ENCODE results near the gene DVL1. TPM values are rescaled to one million over a fixed set of nuclear protein-coding genes. Genes with fewer than 3 reads are reported as not detected.
"Not testable (repeated sequence)": the region's sequence is repeated elsewhere in the genome, so short reads cannot be mapped to it uniquely, and the experiment has no call there.

Gene DVL1
- total RNA-seq, 8 experiments from 2014 or later = 47.8 to 81.4 (median 56.8) TPM

GRCh38 chr1:1370771-1371300, 21.6 kb upstream of the DVL1 start:
- H3K4me1 ChIP-seq (replicated peaks in 1 of 2) = peaks cover 19 to 23% of the 10 kb centered on the region in 2 donors
- no peak for ATAC-seq (replicated peaks in 6 of 8)
- no peak overlapping the region for H3K27ac ChIP-seq
- WGBS, 10 experiments = 100% methylated on average over 6 of the region's 16 CpGs; no CpG with 5 or more reads in 9 of the 10 experiments
- in situ Hi-C loops (cut with MboI; ENCODE audit: low pct_unique_long_range_greater_than_20kb in 2 of 9, low sequenced_read_pairs in 9 of 9, unreplicated experiment in 9 of 9) = no loop called here
- H3K4me3 ChIP-seq = no peak overlapping the region

DNA sequence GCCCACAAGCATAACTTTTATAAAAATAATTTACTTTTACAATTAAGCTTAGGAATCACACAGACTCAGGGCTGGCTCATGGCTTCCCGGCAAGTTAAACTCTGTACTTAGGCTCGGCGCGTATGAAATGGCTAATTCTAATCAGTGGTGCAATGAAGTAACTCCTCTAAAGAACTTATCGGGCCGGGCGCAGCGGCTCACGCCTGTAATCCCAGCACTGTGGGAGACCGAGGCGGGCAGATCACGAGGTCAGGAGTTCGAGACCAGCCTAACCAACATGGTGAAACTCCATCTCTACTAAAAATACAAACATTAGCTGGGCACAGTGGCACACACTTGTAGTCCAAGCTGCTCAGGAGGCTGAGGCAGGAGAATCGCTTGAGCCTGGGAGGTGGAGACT, 20.9 kb upstream of the DVL1 start:
- H3K27ac ChIP-seq; H3K4me3 ChIP-seq; in situ Hi-C loops (cut with MboI; ENCODE audit: low pct_unique_long_range_greater_than_20kb in 2 of 9, low sequenced_read_pairs in 9 of 9, unreplicated experiment in 9 of 9); ATAC-seq (replicated peaks in 6 of 8): not testable (repeated sequence)
- peaks cover 19 to 21% of the 10 kb centered on the region in 2 donors for H3K4me1 ChIP-seq (replicated peaks in 1 of 2)
- 93 to 100% (median 95%) methylated on average over 1 to 14 of the region's 14 CpGs; no CpG with 5 or more reads in 4 of the 10 experiments for WGBS, 10 experiments

DNA sequence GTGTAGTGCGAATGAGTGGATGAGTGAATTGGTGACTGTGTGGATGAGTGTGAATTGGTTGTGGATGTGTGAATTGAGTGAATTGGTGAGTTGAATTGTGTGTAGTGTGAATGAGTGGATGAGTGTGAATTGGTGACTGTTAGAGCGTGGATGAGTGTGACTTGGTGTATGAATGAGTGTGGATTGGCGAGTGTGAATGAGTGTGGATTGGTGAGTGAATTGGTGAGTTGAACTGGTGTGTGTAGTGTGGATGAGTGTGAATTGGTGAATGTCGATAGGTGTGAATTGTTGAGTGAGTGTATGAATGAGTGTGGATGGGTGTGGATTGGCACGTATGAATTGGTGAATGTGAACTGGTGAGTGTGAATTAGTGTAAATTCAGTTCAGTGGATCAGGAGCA, 18.1 kb upstream of the DVL1 start:
- H3K27ac ChIP-seq = no peak overlapping the region
- peaks cover 7% of the 10 kb centered on the region in 2 donors for H3K4me1 ChIP-seq (replicated peaks in 1 of 2)
- 80 to 100% (median 96%) methylated on average over 1 to 5 of the region's 5 CpGs for WGBS, 10 experiments
- no peak for ATAC-seq (replicated peaks in 6 of 8)
- no peak overlapping the region for H3K4me3 ChIP-seq
- in situ Hi-C loops (cut with MboI; ENCODE audit: low pct_unique_long_range_greater_than_20kb in 2 of 9, low sequenced_read_pairs in 9 of 9, unreplicated experiment in 9 of 9) = no loop called here

- WGBS, 10 experiments = 85 to 100% (median 93%) methylated on average over 1 to 3 of the region's 3 CpGs
- Histone ChIP-seq H3K4me1 (replicated peaks in 1 of 2) (peaks cover 7% of the 10 kb centered on the region in 2 donors), H3K4me3 (no peak overlapping the region), H3K27ac (no peak overlapping the region)
- no peak for ATAC-seq (replicated peaks in 6 of 8)
- in situ Hi-C loops (cut with MboI; ENCODE audit: low pct_unique_long_range_greater_than_20kb in 2 of 9, low sequenced_read_pairs in 9 of 9, unreplicated experiment in 9 of 9) = no loop called here
Observed at GRCh38 chr1:1366699-1367066, 17.5 kb upstream of the DVL1 start.

DNA sequence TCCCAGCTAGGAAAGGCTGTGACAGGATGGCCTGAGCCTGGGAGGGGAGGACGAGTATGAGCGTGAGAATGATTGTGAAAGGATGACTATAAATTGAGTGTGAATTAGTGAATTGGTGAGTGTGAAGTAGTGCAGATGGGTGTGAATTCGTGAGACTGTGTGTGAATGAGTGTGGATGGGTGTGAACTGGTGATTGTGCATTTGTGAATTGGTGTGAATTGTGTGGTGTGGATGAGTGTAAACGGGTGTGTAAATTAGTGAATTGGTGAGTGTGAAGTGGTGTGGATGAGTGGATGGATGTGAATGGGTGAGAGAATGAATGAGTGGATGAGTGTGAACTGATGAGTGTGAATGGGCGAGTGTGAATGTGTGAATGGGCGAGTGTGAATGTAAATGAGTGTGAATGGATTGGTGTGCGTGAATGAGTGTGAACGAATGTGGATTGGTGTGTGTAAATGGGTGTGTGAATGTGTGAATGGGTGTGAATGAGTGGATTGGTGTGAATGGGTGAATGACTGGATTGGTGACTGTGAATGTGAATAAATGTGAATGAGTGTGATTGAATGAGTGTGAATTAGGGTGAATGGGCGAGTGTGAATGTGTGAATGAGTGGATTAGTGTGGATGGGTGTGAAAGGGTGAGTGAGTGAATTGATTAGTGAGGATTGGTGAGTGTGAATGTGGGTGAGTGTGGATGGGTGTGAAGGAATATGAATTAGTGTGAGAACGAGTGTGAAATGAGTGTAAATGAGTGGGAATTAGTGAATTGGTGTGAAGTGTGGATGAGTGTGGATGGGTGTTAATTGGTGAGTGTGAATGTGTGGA, 16.9 kb upstream of the DVL1 start:
- 52 to 78% (median 76%) methylated on average over 6 to 10 of the region's 10 CpGs for WGBS, 10 experiments
- H3K4me3 ChIP-seq = no peak overlapping the region
- in situ Hi-C loops (cut with MboI; ENCODE audit: low pct_unique_long_range_greater_than_20kb in 2 of 9, low sequenced_read_pairs in 9 of 9, unreplicated experiment in 9 of 9) = no loop called here
- H3K4me1 ChIP-seq (replicated peaks in 1 of 2) = peaks cover 7% of the 10 kb centered on the region in 2 donors
- H3K27ac ChIP-seq = no peak overlapping the region
- no peak for ATAC-seq (replicated peaks in 6 of 8)

DNA sequence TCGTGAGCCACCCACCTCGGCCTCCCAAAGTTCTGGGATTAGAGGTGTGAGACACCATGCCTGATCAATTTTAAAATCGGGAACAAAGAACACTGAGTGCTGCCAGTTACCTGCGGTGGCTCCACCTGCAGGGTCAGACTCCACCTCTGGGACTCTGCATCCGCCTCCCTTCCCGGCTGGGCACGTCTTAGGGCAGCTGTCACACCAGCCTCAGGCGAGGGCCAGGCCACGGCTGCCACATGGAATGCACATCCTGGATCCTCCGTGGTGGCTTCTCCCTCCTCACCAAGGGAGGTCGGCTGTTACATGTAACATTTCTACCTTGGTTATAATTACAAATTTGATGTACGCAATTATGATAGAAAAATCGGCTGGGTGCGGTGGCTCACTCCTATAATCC, 15.0 kb upstream of the DVL1 start:
- no peak overlapping the region for H3K4me3 ChIP-seq
- 65 to 98% (median 87%) methylated on average over 2 to 14 of the region's 14 CpGs; no CpG with 5 or more reads in 4 of the 10 experiments for WGBS, 10 experiments
- H3K27ac ChIP-seq = no peak overlapping the region
- ATAC-seq (replicated peaks in 6 of 8) = no peak
- H3K4me1 ChIP-seq (replicated peaks in 1 of 2) = peaks cover 23% of the 10 kb centered on the region in 2 donors
- in situ Hi-C loops (cut with MboI; ENCODE audit: low pct_unique_long_range_greater_than_20kb in 2 of 9, low sequenced_read_pairs in 9 of 9, unreplicated experiment in 9 of 9) = no loop called here

DNA sequence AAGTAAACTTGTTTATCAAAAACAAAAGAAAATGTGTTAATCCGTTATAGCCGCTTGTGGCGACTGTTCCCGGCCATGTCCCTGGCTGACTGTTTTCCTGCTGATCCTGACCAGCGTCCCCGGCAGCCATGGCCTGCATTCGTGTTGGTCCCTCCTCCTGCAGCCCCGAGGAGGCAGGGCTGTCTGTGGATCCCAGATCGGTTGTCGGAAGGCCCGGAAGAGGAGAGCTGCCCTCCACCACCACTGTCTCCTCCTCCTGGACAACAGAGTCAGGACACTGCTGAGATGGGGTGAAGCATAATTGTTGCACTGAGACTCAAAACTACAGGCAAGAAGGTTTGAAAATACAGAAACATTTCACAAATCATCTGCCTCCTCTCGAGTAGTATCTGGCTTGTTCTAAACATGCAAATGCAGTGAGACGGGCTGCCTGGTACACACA, 12.8 kb upstream of the DVL1 start:
- 0 to 40% (median 30%) methylated on average over 1 to 12 of the region's 13 CpGs; no CpG with 5 or more reads in 4 of the 10 experiments for WGBS, 10 experiments
- ATAC-seq (replicated peaks in 6 of 8) = peak in 5 of 8 experiments; percentile 2 to 49 (median 10)
- no peak overlapping the region for H3K27ac ChIP-seq
- in situ Hi-C loops (cut with MboI; ENCODE audit: low pct_unique_long_range_greater_than_20kb in 2 of 9, low sequenced_read_pairs in 9 of 9, unreplicated experiment in 9 of 9) = no loop called here
- no peak overlapping the region for H3K4me3 ChIP-seq
- H3K4me1 ChIP-seq (replicated peaks in 1 of 2) = peaks cover 43 to 46% of the 10 kb centered on the region in 2 donors

DNA sequence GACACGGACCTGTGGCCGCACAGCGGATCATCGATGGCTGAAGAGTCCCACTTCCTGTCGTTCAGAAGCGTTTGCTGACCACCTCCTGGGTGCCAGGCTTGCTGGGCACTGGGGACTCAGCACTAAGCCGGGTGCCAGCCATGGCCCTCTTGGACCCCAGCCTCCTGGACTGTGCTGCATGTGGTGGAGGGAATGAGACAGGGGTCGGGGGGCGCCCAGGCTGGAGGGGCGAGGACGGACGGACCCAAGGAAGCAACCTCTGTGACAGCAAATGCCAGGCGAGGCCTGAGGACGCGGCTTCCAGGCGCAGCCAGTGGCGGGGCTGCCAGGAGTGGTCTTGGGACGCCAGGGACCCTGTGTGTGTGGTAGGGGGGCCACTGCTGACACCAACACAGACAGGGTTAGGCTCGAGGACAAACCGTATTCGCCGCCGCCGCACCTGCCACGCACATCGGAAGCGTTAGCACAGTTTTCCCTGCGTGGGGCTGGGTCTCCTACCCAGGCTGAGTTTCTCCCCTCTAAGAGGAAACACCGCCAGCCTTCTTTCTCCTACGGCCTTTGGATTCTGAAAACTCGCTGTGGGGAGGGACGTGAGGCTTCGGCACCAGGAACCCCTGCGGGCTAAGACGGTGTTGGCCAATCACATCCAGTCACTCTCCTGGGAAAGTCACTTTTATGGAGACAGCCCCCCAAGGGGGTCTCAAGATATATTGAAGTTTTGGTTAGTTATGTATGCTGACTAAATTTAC, 12.2 kb upstream of the DVL1 start:
- WGBS, 10 experiments = 0 to 92% (median 68%) methylated on average over 1 to 17 of the region's 35 CpGs; no CpG with 5 or more reads in 3 of the 10 experiments
- in situ Hi-C loops (cut with MboI; ENCODE audit: low pct_unique_long_range_greater_than_20kb in 2 of 9, low sequenced_read_pairs in 9 of 9, unreplicated experiment in 9 of 9) = no loop called here

DNA sequence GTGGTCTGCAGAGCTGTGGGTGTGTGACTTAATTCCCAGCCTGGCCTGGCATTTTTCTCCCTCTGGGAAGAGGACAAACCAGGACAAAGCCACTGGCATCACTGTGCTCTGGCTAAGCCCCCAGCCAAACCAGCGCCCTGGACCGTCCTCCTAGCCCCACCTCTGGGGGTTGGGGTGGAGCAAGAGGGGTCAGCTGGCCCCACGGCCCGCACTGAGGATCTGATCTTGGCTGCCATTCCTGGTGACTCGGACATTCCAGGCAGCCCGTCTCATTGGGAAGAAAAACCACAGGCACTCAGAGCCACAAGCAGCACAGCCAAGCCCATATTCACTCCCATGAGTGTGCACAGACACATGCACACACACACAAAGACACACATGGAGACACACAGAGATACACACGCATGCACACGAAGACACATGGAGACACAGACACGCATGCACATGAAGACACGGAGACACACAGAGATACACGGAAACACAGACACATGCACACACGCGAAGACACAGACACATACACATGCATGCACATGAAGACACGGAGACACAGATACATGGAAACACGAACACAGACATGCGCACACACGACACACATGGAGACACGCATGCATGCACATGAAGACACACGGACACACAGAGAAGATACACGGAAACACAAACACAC, 11.4 kb upstream of the DVL1 start:
- peaks cover 49 to 50% of the 10 kb centered on the region in 2 donors for H3K4me1 ChIP-seq (replicated peaks in 1 of 2)
- ATAC-seq (replicated peaks in 6 of 8) = peak in 4 of 8 experiments; percentile 9 to 17 (median 14)
- in situ Hi-C loops (cut with MboI; ENCODE audit: low pct_unique_long_range_greater_than_20kb in 2 of 9, low sequenced_read_pairs in 9 of 9, unreplicated experiment in 9 of 9) = no loop called here
- H3K4me3 ChIP-seq = no peak overlapping the region
- H3K27ac ChIP-seq = peak overlapping the region; percentile 13 to 76
- 10 to 100% (median 76%) methylated on average over 2 to 18 of the region's 20 CpGs; no CpG with 5 or more reads in 3 of the 10 experiments for WGBS, 10 experiments

More for the DNA sequence above, 12.2 kb upstream of the DVL1 start:
- Histone ChIP-seq H3K4me3 (no peak overlapping the region), H3K27ac (no peak overlapping the region), H3K4me1 (replicated peaks in 1 of 2) (peaks cover 49 to 50% of the 10 kb centered on the region in 2 donors)
- no peak for ATAC-seq (replicated peaks in 6 of 8)

GRCh38 chr1:1359664-1360468, 10.6 kb upstream of the DVL1 start:
- Histone ChIP-seq H3K27ac (peak overlapping the region; percentile 1 to 76), H3K4me3 (no peak overlapping the region), H3K4me1 (replicated peaks in 1 of 2) (peaks cover 49 to 55% of the 10 kb centered on the region in 2 donors)
- 0 to 96% (median 47%) methylated on average over 3 to 5 of the region's 28 CpGs; no CpG with 5 or more reads in 5 of the 10 experiments for WGBS, 10 experiments
- ATAC-seq (replicated peaks in 6 of 8) = peak in 5 of 8 experiments; percentile 4 to 50 (median 8)
- in situ Hi-C loops (cut with MboI; ENCODE audit: low pct_unique_long_range_greater_than_20kb in 2 of 9, low sequenced_read_pairs in 9 of 9, unreplicated experiment in 9 of 9) = no loop called here

- H3K27ac ChIP-seq = peak overlapping the region in 1 of 2 donors; percentile 76
- H3K4me1 ChIP-seq (replicated peaks in 1 of 2) = peaks cover 49 to 57% of the 10 kb centered on the region in 2 donors
- in situ Hi-C loops (cut with MboI; ENCODE audit: low pct_unique_long_range_greater_than_20kb in 2 of 9, low sequenced_read_pairs in 9 of 9, unreplicated experiment in 9 of 9) = no loop called here
- WGBS, 10 experiments = 70 to 100% (median 78%) methylated on average over 1 to 4 of the region's 6 CpGs; no CpG with 5 or more reads in 6 of the 10 experiments
- no peak overlapping the region for H3K4me3 ChIP-seq
- peak in 3 of 8 experiments; percentile 6 to 20 (median 9) for ATAC-seq (replicated peaks in 6 of 8)
Observed at GRCh38 chr1:1359308-1359663, 10.1 kb upstream of the DVL1 start.
